GM23338 (cell line): ENCODE results near the gene CEP72. TPM values are rescaled to one million over a fixed set of nuclear protein-coding genes. Genes with fewer than 3 reads are reported as not detected.

Source experiments
- ATAC-seq: fragments of 200-7000 bp; cut with Tn5 transposase; 3 replicates; pipeline ENCODE4 v1.9.1; 2020
- DNase-seq: peaks from one replicate; pipeline ENCODE4 v3.0.0-alpha.2; 2015; ENCODE audit warnings: low spot score
- H2AFZ ChIP-seq: fragments of 200-600 bp; sonication (generic); 2 replicates; pipeline ENCODE4 v1.8.0; 2016; ENCODE audit warnings: antibody characterized with exemption, mild to moderate bottlenecking, moderate library complexity
- H3F3A ChIP-seq: fragments of 200-600 bp; sonication (generic); replicated peaks from 2 replicates; pipeline ENCODE4 v1.8.0; 2017; ENCODE audit warnings: antibody characterized with exemption, mixed run types, low read depth
- H3K27ac ChIP-seq: fragments of 200-600 bp; sonication (generic); 2 replicates; pipeline ENCODE4 v1.6.1; 2016; ENCODE audit warnings: low read depth
- H3K27me3 ChIP-seq: fragments of 200-600 bp; sonication (generic); 2 replicates; pipeline ENCODE4 v1.8.0; 2016; ENCODE audit warnings: mild to moderate bottlenecking, mixed run types, moderate library complexity; ENCODE audit not compliant: insufficient read depth
- H3K36me3 ChIP-seq: fragments of 200-600 bp; sonication (generic); 2 replicates; pipeline ENCODE4 v1.8.0; 2016; ENCODE audit warnings: mild to moderate bottlenecking; ENCODE audit not compliant: insufficient read depth
- H3K4me1 ChIP-seq: fragments of 200-600 bp; sonication (generic); 2 replicates; pipeline ENCODE4 v1.8.0; 2016; ENCODE audit warnings: mild to moderate bottlenecking, moderate library complexity; ENCODE audit not compliant: insufficient read depth
- H3K4me2 ChIP-seq: fragments of 200-600 bp; sonication (generic); 2 replicates; pipeline ENCODE4 v1.7.1; 2017; ENCODE audit warnings: mixed run types
- H3K4me3 ChIP-seq: fragments of 200-600 bp; sonication (generic); 2 replicates; pipeline ENCODE4 v1.6.1; 2016; ENCODE audit warnings: mixed run types
- H3K79me2 ChIP-seq: fragments of 200-600 bp; sonication (generic); replicated peaks from 2 replicates; pipeline ENCODE4 v1.8.0; 2017; ENCODE audit warnings: mild to moderate bottlenecking; ENCODE audit not compliant: insufficient read depth
- H3K9me2 ChIP-seq: fragments of 200-600 bp; sonication (generic); 2 replicates; pipeline ENCODE4 v1.8.0; 2017; ENCODE audit not compliant: insufficient read depth
- H4K20me1 ChIP-seq: fragments of 200-600 bp; sonication (generic); replicated peaks from 2 replicates; pipeline ENCODE4 v1.8.0; 2017; ENCODE audit warnings: mild to moderate bottlenecking; ENCODE audit not compliant: insufficient read depth
- H3K27ac Mint-ChIP-seq: 2 replicates; pipeline ENCODE4 v1.8.0; 2020; ENCODE audit warnings: inconsistent platforms, mild to moderate bottlenecking, moderate library complexity, mixed read lengths
- H3K27me3 Mint-ChIP-seq: 3 replicates; pipeline ENCODE4 v1.8.0; 2022; ENCODE audit warnings: low read depth, mild to moderate bottlenecking, moderate library complexity, mixed read lengths, inconsistent platforms; ENCODE audit not compliant: insufficient read depth, poor library complexity
- H3K36me3 Mint-ChIP-seq: 3 replicates; pipeline ENCODE4 v1.8.0; 2021; ENCODE audit warnings: low read depth, mild to moderate bottlenecking, inconsistent platforms, moderate library complexity, mixed read lengths
- H3K4me1 Mint-ChIP-seq: 3 replicates; pipeline ENCODE4 v1.8.0; 2020; ENCODE audit warnings: mild to moderate bottlenecking, inconsistent platforms, mixed read lengths
- H3K4me3 Mint-ChIP-seq: 3 replicates; pipeline ENCODE4 v1.8.0; 2021; ENCODE audit warnings: moderate library complexity, mild to moderate bottlenecking, inconsistent platforms, mixed read lengths
- H3K9me3 Mint-ChIP-seq: 3 replicates; pipeline ENCODE4 v1.8.0; 2020; ENCODE audit warnings: moderate library complexity, mild to moderate bottlenecking, inconsistent platforms, mixed read lengths
- CREB1 ChIP-seq: fragments of 250-450 bp; sonication (Bioruptor Pico); IDR thresholded peaks from 2 replicates; pipeline ENCODE4 v1.5.0; 2020; ENCODE audit warnings: low read depth, mild to moderate bottlenecking, moderate library complexity
- EZH2 ChIP-seq: fragments of 200-600 bp; sonication (generic); IDR thresholded peaks from one replicate; pipeline ENCODE4 v1.8.0; 2017; ENCODE audit warnings: antibody characterized with exemption, mild to moderate bottlenecking, low read depth; ENCODE audit not compliant: unreplicated experiment
- EZH2phosphoT487 ChIP-seq: fragments of 200-600 bp; sonication (generic); IDR thresholded peaks from one replicate; pipeline ENCODE4 v1.8.1; 2018; ENCODE audit warnings: antibody characterized with exemption; ENCODE audit not compliant: unreplicated experiment
- JUNB ChIP-seq: IDR thresholded peaks from one replicate; pipeline ENCODE4 v1.6.1; 2016; ENCODE audit warnings: antibody characterized with exemption; ENCODE audit not compliant: unreplicated experiment
- NANOG ChIP-seq: IDR thresholded peaks from 2 replicates; pipeline ENCODE4 v1.6.1; 2016; ENCODE audit warnings: antibody characterized with exemption, borderline replicate concordance
- POLR2AphosphoS5 ChIP-seq: IDR thresholded peaks from 2 replicates; pipeline ENCODE4 v1.6.1; 2016; ENCODE audit warnings: antibody characterized with exemption, low read depth
- REST ChIP-seq: IDR thresholded peaks from one replicate; pipeline ENCODE4 v1.6.1; 2018; ENCODE audit warnings: antibody characterized with exemption; ENCODE audit not compliant: unreplicated experiment
- STAT1 ChIP-seq: IDR thresholded peaks from one replicate; pipeline ENCODE4 v1.6.1; 2016; ENCODE audit warnings: antibody characterized with exemption; ENCODE audit not compliant: unreplicated experiment
- ZNF114 ChIP-seq: fragments of 250-450 bp; sonication (Bioruptor Pico); IDR thresholded peaks from 2 replicates; pipeline ENCODE4 v1.5.0; 2020; ENCODE audit warnings: mild to moderate bottlenecking, moderate library complexity
- ZNF331 ChIP-seq: fragments of 250-450 bp; sonication (Bioruptor Pico); IDR thresholded peaks from 2 replicates; pipeline ENCODE4 v1.5.0; 2020; ENCODE audit warnings: low read depth, mild to moderate bottlenecking, moderate library complexity
- polyA plus RNA-seq: library from polyadenylated mRNA; unstranded; fragments of >200 nt; fragmentation: Nextera tagmentation; extraction: Ambion mirVana; gene quantifications from 2 replicates; pipeline ENCODE4 v1.2.1, GENCODE V29; 2016
- total RNA-seq: library from RNA; depleted of rRNA; stranded (reverse); fragments of >200 nt; shearing (Covaris generic); gene quantifications from 2 replicates; pipeline ENCODE4 v1.2.3, GENCODE V29; 2014
- TF ChIP-seq, protein P1 (sequence below), 2 experiments: fragments of 200-600 bp in 1 of 2; sonication (generic) in 1 of 2; conservative IDR thresholded peaks; 2 replicates each; pipeline versions ENCODE4 v1.5.1 to v1.6.1; 2016 to 2017; ENCODE audit warnings: antibody characterized with exemption in 2 of 2, low read depth in 2 of 2, mild to moderate bottlenecking in 2 of 2, moderate library complexity in 1 of 2
- TF ChIP-seq, protein P2 (sequence below): IDR thresholded peaks from 2 replicates; pipeline ENCODE4 v1.6.1; 2016; ENCODE audit warnings: antibody characterized with exemption
- TF ChIP-seq, protein P3 (sequence below): fragments of 250-450 bp; sonication (Bioruptor Pico); IDR thresholded peaks from 2 replicates; pipeline ENCODE4 v1.5.0; 2020; ENCODE audit warnings: mild to moderate bottlenecking, moderate library complexity

Gene CEP72
- total and polyA plus RNA-seq, 2 experiments from 2014 or later, result 15.5 to 27.1 TPM

- H3K9me3 Mint-ChIP-seq, result peaks cover 2% of the 10 kb centered on the region; the same call in 1 of the 3 replicates
- DNase-seq (no peak), ATAC-seq (no peak)
- no peak overlapping the region for H3K4me3 Mint-ChIP-seq
- H3K27ac ChIP-seq, result no peak overlapping the region
- H3K9me2 ChIP-seq, result no peaks in the 10 kb centered on the region
- H3K27ac Mint-ChIP-seq, result no peak overlapping the region
- H3F3A ChIP-seq, result no peaks in the 10 kb centered on the region
- H3K36me3 ChIP-seq, result no peaks in the 10 kb centered on the region
- no peaks in the 10 kb centered on the region for H3K79me2 ChIP-seq
- H2AFZ ChIP-seq, result no peak overlapping the region
- H3K4me1 Mint-ChIP-seq, result peaks cover 6% of the 10 kb centered on the region
- TF ChIP-seq, protein P1, sequence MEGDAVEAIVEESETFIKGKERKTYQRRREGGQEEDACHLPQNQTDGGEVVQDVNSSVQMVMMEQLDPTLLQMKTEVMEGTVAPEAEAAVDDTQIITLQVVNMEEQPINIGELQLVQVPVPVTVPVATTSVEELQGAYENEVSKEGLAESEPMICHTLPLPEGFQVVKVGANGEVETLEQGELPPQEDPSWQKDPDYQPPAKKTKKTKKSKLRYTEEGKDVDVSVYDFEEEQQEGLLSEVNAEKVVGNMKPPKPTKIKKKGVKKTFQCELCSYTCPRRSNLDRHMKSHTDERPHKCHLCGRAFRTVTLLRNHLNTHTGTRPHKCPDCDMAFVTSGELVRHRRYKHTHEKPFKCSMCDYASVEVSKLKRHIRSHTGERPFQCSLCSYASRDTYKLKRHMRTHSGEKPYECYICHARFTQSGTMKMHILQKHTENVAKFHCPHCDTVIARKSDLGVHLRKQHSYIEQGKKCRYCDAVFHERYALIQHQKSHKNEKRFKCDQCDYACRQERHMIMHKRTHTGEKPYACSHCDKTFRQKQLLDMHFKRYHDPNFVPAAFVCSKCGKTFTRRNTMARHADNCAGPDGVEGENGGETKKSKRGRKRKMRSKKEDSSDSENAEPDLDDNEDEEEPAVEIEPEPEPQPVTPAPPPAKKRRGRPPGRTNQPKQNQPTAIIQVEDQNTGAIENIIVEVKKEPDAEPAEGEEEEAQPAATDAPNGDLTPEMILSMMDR (conservative IDR thresholded peaks at IDR 0.05; ENCODE audit: low read depth in 2 of 2), result no peak
- TF ChIP-seq EZH2, result no peak
- no peak for TF ChIP-seq REST
- TF ChIP-seq JUNB, result no peak
- no peak; the same call in 1 of the 2 replicates for TF ChIP-seq POLR2AphosphoS5
- TF ChIP-seq CREB1 (CRISPR knock-in tag), result no peak
- TF ChIP-seq NANOG, result no peak
- no peak for TF ChIP-seq ZNF114 (CRISPR knock-in tag)
- TF ChIP-seq STAT1, result no peak
- TF ChIP-seq, protein P2, sequence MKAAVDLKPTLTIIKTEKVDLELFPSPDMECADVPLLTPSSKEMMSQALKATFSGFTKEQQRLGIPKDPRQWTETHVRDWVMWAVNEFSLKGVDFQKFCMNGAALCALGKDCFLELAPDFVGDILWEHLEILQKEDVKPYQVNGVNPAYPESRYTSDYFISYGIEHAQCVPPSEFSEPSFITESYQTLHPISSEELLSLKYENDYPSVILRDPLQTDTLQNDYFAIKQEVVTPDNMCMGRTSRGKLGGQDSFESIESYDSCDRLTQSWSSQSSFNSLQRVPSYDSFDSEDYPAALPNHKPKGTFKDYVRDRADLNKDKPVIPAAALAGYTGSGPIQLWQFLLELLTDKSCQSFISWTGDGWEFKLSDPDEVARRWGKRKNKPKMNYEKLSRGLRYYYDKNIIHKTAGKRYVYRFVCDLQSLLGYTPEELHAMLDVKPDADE, result no peak
- TF ChIP-seq, protein P3, sequence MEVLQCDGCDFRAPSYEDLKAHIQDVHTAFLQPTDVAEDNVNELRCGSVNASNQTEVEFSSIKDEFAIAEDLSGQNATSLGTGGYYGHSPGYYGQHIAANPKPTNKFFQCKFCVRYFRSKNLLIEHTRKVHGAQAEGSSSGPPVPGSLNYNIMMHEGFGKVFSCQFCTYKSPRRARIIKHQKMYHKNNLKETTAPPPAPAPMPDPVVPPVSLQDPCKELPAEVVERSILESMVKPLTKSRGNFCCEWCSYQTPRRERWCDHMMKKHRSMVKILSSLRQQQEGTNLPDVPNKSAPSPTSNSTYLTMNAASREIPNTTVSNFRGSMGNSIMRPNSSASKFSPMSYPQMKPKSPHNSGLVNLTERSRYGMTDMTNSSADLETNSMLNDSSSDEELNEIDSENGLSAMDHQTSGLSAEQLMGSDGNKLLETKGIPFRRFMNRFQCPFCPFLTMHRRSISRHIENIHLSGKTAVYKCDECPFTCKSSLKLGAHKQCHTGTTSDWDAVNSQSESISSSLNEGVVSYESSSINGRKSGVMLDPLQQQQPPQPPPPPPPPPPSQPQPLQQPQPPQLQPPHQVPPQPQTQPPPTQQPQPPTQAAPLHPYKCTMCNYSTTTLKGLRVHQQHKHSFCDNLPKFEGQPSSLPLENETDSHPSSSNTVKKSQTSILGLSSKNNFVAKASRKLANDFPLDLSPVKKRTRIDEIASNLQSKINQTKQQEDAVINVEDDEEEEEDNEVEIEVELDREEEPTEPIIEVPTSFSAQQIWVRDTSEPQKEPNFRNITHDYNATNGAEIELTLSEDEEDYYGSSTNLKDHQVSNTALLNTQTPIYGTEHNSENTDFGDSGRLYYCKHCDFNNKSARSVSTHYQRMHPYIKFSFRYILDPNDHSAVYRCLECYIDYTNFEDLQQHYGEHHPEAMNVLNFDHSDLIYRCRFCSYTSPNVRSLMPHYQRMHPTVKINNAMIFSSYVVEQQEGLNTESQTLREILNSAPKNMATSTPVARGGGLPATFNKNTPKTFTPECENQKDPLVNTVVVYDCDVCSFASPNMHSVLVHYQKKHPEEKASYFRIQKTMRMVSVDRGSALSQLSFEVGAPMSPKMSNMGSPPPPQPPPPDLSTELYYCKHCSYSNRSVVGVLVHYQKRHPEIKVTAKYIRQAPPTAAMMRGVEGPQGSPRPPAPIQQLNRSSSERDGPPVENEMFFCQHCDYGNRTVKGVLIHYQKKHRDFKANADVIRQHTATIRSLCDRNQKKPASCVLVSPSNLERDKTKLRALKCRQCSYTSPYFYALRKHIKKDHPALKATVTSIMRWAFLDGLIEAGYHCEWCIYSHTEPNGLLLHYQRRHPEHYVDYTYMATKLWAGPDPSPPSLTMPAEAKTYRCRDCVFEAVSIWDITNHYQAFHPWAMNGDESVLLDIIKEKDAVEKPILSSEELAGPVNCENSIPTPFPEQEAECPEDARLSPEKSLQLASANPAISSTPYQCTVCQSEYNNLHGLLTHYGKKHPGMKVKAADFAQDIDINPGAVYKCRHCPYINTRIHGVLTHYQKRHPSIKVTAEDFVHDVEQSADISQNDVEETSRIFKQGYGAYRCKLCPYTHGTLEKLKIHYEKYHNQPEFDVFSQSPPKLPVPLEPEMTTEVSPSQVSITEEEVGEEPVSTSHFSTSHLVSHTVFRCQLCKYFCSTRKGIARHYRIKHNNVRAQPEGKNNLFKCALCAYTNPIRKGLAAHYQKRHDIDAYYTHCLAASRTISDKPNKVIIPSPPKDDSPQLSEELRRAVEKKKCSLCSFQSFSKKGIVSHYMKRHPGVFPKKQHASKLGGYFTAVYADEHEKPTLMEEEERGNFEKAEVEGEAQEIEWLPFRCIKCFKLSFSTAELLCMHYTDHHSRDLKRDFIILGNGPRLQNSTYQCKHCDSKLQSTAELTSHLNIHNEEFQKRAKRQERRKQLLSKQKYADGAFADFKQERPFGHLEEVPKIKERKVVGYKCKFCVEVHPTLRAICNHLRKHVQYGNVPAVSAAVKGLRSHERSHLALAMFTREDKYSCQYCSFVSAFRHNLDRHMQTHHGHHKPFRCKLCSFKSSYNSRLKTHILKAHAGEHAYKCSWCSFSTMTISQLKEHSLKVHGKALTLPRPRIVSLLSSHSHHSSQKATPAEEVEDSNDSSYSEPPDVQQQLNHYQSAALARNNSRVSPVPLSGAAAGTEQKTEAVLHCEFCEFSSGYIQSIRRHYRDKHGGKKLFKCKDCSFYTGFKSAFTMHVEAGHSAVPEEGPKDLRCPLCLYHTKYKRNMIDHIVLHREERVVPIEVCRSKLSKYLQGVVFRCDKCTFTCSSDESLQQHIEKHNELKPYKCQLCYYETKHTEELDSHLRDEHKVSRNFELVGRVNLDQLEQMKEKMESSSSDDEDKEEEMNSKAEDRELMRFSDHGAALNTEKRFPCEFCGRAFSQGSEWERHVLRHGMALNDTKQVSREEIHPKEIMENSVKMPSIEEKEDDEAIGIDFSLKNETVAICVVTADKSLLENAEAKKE, result no peak
- no peak for TF ChIP-seq ZNF331 (CRISPR knock-in tag)
- TF ChIP-seq EZH2phosphoT487, result no peak
- H3K36me3 Mint-ChIP-seq, result no peaks in the 10 kb centered on the region; the same call in 2 of the 3 replicates
- no peak overlapping the region for H3K4me2 ChIP-seq
- H4K20me1 ChIP-seq, result 0 out of 2 replicates have a peak, but pooled peaks cover 5% of the 10 kb centered on the region
- 0 out of 2 replicates have a peak, but pooled peaks cover 4% of the 10 kb centered on the region for H3K27me3 ChIP-seq
- no peaks in the 10 kb centered on the region for H3K4me1 ChIP-seq
- no peak overlapping the region for H3K4me3 ChIP-seq
- H3K27me3 Mint-ChIP-seq, result peaks cover 22% of the 10 kb centered on the region
Observed at GRCh38 chr5:673831-674629, 61.9 kb downstream of the CEP72 start.
